HG02852 (cell line): Measurements from ENCODE around the gene ELOB.

Experiments
- ATAC-seq: cut with Tn5 transposase; IDR thresholded peaks from one replicate; pipeline ENCODE4 v1.9.1; 2021; ENCODE audit warnings: mild to moderate bottlenecking, moderate library complexity; ENCODE audit not compliant: unreplicated experiment

Gene ELOB

DNA sequence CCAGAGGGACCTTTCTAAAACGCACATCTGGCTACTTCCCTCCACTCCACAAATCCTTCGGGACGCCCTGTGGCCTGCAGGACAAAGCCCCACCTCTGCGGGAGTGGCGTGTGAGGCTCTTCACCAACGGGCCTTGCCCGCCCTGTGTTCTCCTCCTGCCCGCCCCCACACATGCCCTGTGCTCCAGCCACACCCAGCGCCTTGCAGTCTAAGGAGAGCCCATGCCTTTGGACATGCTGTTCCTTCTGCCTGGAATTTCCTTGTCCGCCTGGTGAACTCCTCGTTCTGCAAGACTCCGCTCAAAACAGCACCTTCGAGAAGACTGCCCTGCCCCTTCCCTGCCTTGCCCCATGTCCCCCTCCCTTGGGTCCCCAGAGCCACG lies 7.4 kb downstream of the ELOB start:
- ATAC-seq, result no peak

DNA sequence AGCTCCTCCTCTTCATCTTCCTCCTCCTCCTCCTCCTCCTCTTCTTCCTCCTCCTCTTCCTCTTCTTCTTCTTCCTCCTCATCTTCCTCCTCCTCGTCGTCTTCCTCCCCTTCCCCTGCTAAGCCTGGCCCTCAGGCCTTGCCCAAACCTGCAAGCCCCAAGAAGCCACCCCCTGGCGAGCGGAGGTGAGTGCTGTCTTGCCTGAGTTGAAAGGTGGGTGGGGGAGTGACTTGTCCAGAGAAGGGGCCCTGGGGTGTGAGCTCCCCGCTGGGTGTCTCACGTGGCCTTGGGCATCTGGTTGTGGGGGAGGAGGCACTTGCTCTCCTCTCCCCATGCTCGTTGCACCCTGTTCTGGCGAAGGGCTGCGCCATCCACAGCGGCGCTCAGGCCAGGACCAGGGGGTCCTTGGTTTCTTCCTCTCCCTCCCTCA lies 8.0 kb downstream of the ELOB start:
- no peak for ATAC-seq

DNA sequence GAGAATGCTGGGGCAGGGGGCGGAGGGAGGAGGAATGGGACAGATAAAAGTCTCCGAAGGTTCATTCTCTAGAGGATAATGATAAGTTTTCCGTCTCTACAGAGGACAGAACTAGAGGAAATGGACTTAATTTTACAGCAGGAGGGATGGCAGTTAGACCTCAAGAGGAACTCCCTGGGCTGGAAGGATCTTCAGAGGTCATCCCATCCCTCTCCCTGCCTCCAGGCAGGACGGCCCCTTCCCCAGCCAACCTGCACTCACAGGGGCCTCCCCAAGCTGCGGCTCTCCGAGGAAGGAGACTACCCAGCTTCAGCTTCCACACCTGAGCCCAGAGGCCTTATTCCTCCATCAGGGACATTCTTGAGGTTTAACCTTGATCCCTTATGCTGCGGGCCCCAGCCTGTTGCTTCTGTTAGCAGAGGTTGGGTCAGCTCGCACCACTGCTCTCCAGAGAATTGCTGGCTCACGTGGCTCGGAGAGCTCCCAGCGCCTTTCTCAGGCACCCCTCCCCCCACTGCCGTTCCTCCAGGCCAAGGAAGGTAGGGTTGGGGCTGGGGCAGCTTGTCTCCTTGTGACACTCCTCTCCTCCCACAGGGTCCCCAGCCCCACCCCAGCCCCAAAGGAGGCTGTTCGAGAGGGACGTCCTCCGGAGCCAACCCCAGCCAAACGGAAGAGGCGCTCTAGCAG lies 8.5 kb downstream of the ELOB start:
- ATAC-seq, result no peak

DNA sequence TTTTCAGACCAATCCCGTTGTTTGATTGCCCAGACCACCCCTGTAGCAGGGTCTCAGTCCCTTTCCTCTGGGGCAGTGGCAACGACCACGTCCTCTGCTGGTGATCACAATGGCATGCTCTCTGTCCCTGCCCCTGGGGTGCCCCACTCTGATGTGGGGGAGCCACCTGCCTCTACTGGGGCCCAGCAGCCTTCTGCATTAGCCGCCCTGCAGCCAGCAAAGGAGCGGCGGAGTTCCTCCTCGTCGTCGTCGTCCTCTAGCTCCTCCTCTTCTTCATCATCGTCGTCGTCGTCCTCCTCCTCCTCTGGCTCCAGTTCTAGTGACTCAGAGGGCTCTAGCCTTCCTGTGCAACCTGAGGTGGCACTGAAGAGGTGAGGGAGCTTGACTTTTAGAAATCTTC lies 9.2 kb downstream of the ELOB start:
- ATAC-seq, result no peak

DNA sequence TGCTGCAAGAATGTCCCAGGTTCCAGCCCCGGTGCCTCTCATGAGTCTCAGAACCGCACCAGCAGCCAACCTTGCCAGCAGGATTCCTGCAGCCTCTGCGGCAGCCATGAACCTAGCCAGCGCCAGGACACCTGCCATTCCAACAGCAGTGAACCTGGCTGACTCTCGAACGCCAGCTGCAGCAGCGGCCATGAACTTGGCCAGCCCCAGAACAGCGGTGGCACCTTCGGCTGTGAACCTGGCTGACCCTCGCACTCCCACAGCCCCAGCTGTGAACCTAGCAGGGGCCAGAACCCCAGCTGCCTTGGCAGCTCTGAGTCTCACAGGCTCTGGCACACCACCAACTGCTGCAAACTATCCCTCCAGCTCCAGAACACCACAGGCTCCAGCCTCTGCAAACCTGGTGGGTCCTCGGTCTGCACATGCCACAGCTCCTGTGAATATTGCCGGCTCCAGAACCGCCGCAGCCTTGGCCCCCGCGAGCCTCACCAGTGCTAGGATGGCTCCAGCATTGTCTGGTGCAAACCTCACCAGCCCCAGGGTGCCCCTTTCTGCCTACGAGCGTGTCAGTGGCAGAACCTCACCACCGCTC lies 9.8 kb downstream of the ELOB start:
- ATAC-seq, result no peak

DNA sequence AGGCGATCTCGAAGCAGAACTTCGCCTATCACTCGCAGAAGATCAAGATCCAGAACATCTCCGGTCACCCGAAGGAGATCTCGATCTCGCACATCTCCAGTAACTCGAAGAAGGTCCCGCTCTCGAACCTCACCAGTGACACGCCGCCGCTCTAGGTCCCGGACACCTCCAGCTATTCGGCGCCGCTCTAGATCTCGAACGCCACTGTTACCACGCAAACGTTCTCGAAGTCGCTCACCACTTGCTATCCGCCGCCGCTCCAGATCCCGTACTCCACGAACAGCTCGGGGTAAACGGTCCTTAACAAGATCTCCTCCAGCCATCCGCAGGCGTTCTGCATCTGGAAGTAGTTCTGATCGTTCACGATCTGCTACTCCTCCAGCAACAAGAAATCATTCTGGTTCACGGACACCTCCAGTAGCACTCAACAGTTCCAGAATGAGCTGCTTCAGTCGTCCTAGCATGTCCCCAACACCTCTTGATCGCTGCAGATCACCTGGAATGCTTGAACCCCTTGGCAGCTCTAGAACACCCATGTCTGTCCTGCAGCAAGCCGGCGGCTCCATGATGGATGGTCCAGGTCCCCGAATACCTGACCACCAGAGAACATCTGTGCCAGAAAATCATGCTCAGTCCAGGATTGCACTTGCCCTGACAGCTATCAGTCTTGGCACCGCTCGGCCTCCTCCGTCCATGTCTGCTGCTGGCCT lies 10.5 kb downstream of the ELOB start:
- ATAC-seq, result no peak

DNA sequence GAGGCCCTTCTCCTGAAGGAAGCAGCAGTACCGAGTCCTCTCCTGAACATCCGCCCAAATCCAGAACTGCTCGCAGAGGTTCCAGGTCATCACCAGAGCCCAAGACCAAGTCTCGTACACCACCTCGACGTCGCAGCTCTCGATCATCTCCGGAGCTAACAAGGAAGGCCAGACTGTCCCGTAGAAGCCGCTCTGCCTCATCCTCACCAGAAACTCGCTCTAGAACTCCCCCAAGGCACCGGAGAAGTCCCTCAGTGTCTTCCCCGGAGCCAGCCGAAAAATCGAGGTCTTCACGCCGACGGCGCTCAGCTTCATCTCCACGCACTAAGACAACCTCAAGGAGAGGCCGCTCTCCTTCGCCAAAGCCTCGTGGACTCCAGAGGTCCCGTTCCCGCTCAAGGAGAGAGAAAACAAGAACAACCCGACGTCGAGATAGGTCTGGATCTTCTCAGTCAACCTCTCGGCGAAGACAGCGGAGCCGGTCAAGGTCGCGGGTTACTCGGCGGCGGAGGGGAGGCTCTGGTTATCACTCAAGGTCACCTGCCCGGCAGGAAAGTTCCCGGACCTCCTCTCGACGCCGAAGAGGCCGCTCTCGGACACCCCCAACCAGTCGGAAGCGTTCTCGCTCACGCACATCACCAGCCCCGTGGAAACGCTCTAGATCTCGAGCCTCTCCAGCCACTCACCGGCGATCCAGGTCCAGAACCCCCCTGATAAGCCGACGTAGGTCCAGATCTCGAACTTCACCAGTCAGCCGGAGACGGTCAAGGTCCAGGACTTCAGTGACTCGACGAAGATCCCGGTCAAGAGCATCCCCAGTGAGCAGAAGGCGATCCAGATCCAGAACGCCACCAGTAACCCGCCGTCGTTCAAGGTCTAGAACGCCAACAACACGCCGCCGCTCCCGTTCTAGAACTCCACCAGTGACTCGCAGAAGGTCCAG lies 11.3 kb downstream of the ELOB start:
- no peak for ATAC-seq

DNA sequence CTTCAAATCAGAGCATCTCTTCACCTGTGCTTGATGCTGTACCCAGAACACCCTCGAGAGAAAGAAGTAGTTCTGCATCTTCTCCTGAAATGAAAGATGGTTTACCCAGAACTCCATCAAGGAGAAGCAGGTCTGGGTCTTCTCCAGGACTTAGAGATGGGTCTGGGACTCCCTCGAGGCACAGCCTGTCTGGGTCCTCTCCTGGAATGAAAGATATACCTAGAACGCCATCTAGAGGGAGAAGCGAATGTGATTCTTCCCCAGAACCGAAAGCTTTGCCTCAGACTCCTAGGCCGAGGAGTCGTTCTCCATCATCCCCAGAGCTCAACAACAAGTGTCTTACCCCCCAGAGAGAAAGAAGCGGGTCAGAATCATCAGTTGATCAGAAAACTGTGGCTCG lies 12.4 kb downstream of the ELOB start:
- no peak for ATAC-seq

DNA sequence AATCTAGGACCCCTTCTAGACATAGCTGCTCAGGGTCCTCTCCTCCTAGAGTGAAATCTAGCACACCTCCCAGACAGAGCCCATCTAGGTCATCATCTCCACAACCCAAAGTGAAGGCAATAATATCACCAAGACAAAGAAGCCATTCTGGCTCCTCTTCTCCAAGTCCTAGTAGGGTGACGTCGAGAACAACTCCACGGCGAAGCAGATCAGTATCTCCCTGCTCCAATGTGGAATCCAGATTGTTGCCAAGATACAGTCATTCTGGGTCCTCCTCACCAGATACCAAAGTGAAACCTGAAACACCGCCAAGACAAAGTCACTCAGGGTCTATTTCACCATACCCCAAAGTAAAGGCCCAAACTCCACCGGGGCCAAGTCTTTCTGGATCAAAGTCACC lies 13.9 kb downstream of the ELOB start:
- no peak for ATAC-seq

DNA sequence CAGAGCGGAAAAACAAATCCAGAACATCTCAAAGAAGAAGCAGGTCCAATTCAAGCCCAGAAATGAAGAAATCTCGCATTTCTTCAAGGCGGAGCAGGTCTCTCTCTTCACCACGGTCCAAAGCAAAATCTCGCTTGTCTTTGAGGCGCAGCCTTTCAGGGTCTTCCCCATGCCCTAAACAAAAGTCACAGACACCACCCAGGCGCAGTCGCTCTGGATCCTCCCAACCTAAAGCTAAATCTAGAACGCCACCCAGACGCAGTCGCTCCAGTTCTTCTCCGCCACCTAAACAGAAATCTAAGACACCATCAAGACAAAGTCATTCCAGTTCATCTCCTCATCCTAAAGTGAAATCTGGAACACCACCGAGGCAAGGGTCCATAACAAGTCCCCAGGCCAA lies 14.4 kb downstream of the ELOB start:
- no peak for ATAC-seq

DNA sequence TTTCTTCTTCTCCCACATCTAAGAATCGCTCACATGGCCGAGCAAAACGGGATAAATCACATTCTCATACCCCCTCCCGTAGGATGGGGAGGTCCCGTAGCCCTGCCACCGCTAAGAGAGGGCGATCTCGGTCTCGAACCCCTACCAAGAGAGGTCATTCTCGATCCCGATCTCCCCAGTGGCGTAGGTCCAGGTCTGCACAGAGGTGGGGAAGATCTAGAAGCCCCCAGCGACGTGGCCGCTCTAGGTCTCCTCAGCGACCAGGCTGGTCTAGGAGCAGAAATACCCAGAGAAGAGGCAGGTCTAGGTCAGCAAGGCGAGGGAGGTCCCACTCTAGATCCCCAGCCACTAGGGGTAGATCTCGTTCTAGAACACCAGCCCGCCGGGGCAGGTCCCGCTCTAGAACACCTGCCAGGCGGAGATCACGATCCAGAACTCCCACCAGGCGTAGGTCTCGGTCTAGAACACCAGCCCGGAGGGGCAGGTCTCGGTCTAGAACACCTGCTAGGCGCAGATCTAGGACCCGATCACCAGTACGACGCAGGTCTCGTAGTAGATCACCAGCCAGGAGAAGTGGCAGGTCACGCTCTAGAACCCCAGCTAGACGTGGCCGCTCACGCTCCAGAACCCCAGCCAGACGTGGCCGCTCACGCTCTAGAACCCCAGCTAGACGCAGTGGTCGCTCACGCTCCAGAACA lies 15.0 kb downstream of the ELOB start:
- no peak for ATAC-seq

DNA sequence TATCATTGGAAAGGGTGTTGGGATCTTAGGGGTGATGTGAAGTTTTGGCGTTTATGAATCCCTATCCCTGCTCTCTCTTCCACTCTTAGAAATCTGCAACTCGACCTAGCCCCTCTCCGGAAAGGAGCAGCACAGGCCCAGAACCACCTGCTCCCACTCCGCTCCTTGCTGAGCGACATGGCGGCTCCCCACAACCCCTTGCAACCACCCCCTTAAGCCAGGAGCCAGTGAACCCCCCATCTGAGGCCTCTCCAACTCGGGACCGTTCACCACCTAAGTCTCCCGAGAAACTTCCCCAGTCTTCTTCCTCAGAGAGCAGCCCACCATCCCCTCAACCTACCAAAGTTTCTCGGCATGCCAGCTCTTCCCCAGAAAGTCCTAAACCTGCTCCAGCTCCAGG lies 15.6 kb downstream of the ELOB start:
- ATAC-seq, result no peak

DNA sequence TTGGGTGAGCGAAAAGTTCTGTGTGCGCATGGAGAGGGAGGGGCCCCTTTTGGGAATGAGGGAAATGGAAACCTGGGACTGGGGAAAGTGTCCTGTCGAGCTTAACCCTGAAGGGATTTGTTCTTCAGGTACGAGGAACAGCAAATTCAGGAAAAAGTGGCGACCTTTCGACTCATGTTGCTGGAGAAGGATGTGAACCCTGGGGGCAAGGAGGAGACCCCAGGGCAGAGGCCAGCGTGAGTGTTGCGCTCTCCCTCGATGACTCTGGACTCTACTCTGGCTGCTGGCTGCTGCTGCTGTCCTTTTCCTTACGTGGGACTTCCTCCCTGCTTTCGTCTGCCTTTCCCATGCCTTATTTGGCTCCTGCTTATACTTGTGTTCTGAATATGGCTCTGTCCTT lies 19.7 kb downstream of the ELOB start:
- no peak for ATAC-seq

DNA sequence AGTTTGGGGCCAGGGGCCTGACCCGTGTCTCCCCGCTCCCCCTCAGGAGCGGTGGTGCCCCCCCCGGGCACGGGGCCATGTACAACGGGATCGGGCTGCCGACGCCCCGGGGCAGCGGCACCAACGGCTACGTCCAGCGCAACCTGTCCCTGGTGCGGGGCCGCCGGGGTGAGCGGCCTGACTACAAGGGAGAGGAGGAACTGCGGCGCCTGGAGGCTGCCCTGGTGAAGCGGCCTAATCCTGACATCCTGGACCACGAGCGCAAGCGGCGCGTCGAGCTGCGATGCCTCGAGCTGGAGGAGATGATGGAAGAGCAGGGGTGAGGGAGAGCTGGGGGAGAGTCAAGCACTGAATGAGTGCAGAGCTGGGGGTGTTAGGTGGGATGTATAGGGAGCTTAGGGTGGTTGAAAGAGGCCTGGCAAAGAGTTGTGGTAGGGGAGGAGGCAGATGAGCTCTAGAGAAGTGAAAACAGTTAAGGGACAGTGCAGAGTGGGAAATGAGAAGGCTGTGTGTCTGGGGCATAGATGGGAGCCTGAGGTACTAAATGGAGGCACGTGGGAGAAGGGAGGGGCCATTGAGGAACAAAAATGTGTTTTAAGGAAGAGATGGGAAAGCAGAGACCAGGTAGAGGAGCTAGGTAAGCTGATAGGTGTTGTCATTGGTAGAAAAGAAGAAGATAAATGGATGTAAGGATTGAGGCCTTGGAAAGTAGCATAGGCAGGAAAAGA lies 20.6 kb downstream of the ELOB start:
- ATAC-seq, result no peak

DNA sequence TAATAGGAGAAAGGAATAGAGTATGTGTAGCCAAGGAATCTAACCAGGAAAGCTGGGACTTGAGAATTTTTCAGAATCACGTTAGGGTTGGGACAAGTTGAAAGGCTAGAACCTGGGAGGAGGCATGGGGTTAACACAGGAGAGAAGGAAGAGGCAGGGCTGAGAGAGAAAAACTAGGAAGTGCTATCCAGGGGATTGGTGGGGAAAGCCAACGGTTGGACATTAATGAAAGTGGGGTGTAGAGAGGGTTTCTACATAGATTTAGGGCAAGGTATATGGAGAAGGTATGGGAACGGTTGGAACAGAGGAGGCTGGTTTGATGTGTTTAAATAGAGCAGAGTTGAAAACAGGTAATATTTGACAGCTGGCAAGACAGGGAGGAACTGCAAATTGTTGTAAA lies 21.9 kb downstream of the ELOB start:
- ATAC-seq, result no peak

DNA sequence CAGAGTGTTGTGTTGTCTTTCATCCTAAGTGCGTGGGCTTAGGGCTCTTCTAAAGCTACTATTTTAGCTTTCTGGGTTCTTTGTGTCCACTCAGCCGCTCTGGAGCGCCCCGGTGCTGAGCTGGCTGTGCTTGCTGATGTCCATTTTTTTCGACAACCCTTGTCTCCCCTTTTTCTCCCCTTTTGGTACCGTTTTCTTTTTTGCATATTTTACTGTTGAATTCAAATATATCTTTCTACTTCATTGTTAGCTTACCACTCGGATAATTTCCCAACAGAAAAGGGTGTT lies 23.4 kb downstream of the ELOB start:
- no peak for ATAC-seq

DNA sequence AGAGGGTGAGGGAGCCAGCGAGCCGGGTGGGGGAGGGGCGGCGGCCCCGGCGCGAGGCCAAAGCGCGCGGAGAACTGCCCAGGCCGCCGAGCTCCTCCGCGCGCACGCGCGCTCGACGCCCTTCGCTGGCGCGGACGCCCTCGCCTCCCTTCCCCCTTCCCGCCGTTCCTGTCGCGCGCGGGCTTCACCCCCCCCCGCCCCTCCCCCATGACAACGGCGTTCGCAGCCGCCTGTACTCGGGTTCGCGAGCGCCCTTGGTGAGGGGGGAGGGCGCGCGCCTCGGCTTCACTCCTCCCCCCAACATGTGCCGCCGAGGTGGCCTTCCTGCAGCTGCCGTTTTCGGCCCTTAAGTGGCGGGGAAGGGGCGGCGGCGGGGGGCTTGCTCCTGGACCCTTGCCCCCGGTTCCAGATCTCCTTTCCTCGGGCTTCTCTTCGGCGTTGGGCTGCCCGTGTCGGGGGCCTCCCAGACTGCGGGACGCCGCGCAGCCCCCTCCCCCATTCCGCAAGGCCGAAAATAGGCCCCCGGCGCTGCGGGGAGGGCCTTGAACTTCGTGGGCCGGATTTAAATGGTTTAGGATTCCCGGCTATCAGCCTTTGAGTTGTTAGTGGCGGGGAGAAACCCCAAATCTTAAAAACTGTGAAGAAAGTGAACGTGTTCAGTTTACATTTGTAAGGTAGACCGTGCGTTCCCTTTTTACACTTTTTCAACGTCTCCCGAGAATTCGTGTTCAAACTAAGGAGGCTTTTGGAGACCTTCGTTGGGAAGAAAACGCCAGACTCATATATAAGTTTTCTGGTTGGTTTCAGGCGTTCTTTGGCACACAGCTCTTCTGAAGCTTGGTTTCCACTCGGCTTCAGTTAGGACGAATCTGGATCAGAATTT lies 24.0 kb downstream of the ELOB start:
- ATAC-seq, result peak; percentile 44

DNA sequence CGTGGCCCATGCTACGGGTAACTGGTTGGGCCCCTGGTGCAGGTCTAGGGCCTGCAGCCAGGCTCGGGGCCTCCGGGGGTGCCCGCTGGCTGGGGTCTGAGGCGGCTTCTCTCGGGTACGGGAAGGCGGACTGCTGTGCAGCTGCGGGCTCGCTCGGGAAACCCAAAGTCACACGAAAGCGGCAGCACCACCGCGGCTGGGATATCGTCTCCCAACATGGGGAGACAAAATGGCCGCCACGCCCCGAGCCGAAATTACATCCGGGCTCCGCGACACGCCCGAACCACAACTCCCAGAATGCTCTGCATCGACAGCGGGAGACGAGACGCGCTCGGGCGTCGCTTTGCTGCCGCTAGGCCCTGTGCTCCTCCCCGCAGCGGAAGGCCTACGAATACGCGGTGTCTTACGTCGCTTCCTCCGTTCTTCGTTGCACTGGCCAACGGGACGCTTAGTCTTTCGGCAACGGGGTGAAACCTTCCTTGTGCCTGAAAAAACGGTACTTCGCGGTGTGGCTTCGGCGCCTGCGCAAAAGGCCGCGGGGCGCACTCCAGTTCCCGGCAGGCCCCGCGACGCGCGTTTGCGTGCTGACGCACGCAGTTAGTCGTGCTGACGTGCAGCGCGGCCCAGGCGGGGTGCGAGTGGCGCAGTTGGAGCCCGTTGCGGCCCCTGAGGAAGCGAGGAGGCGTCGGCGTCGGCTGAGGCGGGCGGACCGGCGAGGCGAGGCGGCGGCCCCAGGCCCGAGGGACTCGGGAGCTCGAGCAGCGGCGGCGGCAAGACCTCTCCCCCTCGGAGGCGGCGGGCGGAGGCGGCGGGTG lies 24.8 kb downstream of the ELOB start, which contains the start of gene SRRM2:
Gene SRRM2 (plus strand): TSS at position 604 of the 815 bp plus-strand sequence. CDS start 3,727 bp downstream, outside the sequence.
- ATAC-seq, result peak; percentile 84
